GM12892 (cell line): ENCODE results near the gene SERPINE1.
A peak's percentile ranks its signal among the peaks of the same experiment; 100 is the strongest.

Source experiments
- DNase-seq: peaks from one replicate; pipeline ENCODE4 v3.0.0; 2011; ENCODE audit not compliant: insufficient read length
- FAIRE-seq: peaks from 2 replicates; lab custom pipeline; 2011; peaks lifted over from hg19 to GRCh38; lab: Jason Lieb, UNC
- POLR2A ChIP-seq: IDR thresholded peaks from 2 replicates; pipeline ENCODE4 v1.6.1; 2011; ENCODE audit warnings: low read depth, low read length, control low read depth
- POLR2AphosphoS5 ChIP-seq: IDR thresholded peaks from 2 replicates; pipeline ENCODE4 v1.6.1; 2011; ENCODE audit warnings: low read depth, low read length, control low read depth
- TAF1 ChIP-seq: IDR thresholded peaks from 2 replicates; pipeline ENCODE4 v1.6.1; 2011; ENCODE audit warnings: low read depth, mild to moderate bottlenecking, control low read depth, low read length, borderline replicate concordance

SERPINE1 gene

DNA sequence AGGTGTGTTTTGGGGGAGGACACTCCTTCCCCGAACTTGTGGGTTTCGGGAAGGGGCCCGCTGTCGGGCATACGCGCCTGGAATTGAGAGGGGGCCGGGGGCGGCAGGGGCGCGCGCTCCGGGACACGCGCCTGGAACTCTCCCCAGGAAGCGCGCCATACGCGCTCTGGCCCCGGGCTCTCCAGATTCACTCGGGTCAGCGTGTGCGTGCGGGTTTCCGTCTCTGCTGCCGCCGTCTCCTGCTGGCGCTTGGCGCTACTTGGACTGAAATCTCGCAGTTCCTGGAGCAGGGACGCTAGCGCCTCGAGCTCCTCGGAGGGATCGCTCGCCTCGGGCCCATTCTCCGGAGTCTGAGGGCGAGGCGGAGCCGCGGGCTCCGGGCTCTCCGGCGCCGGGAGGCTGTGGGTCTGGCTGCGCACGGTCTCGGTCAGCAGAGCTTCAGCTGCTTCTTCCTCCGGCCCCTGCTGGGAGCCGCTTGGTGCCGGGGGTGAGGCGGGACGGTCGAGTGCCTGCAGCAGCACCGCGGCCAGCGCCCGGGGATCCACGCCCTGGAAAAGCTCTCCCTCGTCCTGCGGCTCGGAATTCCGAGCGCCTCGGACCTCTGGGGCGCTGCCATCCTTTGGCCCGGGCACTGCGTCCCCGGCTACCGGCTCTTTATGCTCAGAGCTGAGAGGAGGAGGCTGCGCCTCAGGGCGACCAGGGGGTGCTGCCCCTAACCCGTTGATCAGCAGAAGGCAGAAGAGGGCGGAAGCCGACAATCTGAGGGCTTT lies 37.4 kb downstream of the SERPINE1 start:
- TF ChIP-seq TAF1, result no peak
- TF ChIP-seq POLR2A, result no peak
- DNase-seq (no peak), FAIRE-seq (no peak)

DNA sequence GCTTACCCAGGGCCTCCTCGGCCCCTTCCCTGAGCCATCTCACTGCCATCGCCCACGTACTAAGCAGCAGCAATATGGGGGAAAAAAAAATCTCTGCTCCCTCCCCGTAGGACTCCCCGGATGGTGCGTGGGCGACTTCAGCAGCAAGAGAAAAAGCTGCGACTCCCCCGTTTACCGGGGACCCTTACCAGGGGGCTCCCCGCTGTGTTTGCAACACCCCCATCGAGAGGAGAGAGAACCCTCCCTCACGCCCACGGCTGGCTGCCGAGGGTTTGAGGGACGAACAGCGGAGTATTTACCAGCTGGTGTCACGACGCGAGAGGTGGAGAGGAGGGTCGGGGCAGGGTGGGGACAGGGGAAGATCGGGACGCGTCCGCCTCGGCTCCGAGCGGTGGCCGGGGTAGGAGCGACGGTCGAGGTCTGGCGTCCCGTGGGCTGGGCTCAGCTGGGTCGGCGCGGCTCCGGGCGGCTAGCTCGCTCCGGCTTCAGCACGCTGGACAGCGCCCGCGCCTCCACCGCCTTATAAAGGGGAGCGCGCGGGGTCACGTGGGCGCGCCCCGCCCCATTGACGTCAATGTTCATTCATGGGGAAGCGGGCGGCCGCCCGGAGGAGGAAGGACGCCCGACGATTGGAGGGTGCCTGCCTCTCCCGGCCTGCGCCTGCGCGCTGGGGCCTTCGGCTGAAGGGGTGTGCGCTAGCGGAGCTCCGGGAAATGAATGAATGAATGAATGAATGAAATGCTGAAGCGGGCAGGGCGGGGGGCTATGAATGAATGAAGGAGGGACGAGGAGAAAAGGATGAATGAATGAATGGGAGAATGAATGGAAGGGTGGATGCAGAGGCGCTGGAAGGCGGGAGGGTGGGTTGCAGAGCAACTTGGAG lies 38.4 kb downstream of the SERPINE1 start, which contains the start of gene VGF:
VGF (minus strand) TSS at position 495 of the 883 bp plus-strand sequence. CDS start 726 bp downstream, outside the sequence.
- FAIRE-seq, result peak; percentile 76
- peak; percentile 96 for DNase-seq
- TF ChIP-seq TAF1 (no peak), POLR2A (no peak), POLR2AphosphoS5 (no peak)

DNA sequence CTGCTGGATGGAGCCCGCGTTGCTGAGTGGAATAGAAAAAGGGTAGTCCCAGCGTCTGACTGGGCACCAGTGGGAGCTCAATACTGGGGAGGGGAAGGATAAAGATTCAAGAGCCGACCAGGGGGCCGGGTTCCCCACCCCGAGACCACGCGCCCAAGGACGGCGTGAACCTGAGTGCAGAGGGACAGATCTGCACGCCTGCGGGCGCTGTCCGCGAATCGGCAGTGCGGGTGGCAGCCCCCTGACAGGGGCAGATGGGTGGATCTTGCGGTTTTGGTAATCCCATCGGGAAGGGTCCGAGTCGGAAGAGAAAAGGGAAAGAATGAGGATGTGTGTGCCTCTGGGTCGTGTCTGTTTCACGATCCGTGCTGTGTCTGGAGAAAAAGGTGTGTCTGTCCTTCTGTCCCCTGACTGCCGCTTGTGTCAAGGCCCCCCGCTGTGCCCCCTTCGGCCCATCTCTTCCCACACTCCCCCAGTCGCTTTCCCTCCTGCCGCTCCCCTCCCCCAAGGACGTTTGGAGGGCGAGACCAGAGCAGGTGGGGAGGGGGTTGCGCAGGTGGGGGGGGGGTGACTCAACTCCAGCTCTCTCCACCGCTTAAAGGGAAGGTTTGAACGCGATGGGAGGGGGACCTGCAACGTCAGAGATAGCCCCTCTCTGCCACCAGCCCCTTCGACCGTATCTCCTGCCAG lies 39.2 kb downstream of the SERPINE1 start:
- FAIRE-seq (no peak), DNase-seq (no peak)
- TF ChIP-seq POLR2AphosphoS5 (no peak), TAF1 (no peak), POLR2A (no peak)

DNA sequence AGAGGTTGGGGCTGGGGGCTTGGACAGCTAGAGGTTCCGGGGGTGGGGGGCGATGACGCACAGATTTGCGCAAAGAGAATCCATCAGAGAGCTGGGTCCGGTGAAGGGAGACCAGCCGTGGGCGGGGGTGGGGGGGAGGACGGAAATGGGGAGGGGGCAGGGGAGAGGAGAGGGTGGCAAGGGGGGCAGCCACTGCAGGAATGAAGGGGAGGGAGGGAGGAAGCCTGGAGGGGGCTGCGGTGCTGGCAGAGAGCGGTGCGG lies 39.7 kb downstream of the SERPINE1 start:
- no peak for FAIRE-seq
- TF ChIP-seq TAF1, result no peak
- TF ChIP-seq POLR2AphosphoS5, result no peak
- TF ChIP-seq POLR2A, result no peak

DNA sequence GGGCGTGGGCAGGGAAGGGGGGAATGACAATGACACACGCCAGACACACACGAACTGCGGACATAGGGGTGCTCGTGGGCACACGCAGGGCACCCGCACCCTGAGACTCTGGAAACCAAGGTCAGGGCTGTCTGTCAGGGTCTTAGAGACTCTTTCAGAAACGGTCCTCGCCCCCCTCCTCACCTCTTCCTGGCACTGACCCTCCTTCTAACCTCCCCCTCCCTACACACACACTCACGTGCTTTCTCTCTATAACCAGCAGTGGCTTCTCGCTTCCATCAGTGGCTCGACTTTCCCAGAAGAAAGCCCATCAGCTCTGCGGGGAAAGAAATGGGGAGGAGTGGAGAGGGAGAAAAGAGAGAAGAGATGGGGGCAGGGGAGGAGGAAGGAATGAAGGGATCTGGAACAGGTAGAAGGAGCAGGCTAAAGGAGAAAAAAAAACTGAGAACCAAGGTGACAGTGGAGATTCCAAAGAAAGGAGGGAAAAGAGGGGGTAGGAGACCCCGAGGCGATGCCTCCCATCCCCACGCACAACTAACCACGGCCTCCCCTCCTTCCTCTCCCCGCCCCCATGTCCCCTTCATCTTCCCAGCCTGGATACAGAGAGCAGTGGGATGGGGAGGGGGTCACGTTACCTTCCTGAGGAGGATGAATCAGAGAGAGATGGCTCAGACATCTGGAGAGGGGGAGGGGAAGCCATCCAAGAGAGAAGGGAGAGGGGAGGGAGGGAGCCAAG lies 40.2 kb downstream of the SERPINE1 start:
- no peak for FAIRE-seq

More for the DNA sequence above, 39.7 kb downstream of the SERPINE1 start:
- no peak for DNase-seq

DNA sequence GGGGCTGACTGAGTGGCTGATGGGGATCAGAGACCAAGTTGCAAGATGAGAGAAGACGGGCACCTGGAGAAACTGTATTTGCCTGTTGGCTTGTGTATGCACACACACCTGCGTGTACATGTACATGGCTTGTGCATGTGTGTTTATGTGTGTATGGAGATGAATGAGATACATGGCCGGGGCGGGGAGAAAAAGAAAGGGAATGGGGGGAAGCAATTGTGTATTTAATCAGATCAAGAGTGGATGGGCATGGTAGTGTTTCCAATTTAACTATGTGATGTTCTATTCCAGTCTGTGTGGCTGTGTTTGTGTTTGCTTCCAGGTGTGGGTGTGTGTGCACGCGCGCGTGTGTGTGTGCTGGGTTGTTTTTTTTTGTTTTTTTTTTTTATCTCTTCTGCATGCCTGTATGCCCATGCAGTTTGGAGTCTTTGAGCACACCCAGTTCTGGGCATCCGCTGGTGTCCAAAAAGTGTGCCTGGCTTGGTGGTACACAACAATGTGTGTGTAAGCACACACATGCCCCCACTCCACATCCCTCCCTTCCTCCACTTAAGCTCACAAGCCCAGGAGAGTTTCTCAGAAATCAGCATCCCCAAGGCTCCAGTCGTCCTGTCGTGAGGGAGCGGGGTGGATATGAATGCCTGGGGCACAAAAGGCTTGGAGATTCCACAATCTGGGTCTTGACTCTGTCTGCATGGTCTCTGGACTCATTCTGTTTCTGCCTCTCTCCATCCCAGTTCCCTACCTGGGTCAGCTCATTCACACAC lies 40.9 kb downstream of the SERPINE1 start:
- TF ChIP-seq TAF1, result no peak
- TF ChIP-seq POLR2A, result no peak
- TF ChIP-seq POLR2AphosphoS5, result no peak
- FAIRE-seq, result peak; percentile 17
- DNase-seq, result no peak

More for the DNA sequence above, 40.2 kb downstream of the SERPINE1 start:
- DNase-seq, result no peak
- TF ChIP-seq POLR2AphosphoS5 (no peak), POLR2A (no peak), TAF1 (no peak)

DNA sequence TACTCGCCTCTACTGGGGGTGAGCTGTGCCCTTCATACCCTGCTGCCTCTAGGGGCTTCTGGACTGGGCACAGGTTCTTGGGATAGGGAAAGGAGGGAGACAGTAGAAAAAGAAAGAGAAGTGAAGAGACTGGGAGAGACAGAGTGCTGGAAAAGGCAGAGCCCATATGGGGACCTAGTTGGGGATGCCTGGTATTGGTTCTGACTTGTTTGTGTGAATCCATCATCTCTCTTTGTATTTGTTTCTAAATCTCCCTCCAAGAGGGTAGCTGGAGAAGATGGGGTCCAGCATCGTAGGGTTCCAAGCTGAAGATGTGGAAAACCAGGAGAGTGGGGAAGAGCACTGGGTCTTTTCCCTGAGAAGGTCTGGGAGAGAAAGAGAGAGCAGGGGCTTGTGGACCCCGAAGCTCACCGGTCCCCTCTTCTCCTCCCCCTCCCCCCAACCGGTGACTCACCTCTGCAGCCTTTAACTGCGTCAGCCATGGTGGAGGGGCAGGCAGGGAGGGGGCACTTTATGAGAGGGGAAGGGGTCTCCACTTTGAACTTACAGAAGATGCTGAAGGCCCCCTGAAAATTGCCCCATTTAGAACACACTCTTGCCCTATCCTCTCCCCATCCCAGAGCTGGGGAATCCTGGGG lies 41.6 kb downstream of the SERPINE1 start:
- FAIRE-seq, result no peak
- TF ChIP-seq TAF1, result no peak
- TF ChIP-seq POLR2A, result no peak
- no peak for TF ChIP-seq POLR2AphosphoS5
- DNase-seq, result no peak

DNA sequence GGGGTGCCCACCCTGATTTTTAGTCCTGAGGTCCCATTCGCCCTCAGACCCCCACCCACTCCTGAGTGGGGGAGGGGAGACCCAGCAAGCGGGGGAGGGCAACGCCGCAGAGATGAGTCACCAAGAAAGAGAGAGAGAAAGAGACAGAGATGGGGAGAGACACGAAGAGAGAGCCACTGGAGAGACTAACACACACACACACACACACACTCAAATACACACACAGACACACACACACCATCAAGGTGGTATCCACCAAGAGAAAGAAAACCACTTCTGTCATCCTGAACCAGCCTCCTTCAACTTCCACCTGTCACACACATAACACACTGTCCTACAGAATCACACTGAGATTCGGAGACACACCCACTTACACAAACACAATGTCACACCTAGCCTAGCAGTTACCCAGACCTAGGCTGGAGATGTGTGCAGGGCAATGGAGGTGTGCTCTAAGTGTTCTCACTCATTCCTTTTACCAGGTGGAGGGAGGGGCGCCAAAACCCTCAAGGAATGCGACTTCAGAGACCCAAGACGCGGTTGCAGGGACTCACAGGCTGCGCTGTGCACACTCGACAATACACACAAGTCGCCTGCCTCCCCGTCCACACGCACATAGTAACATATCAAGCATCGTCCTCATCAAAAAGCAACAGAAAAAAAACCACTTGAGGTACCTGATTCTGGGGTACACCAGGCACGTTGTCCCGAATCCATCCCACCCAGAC lies 42.4 kb downstream of the SERPINE1 start:
- FAIRE-seq, result no peak
- no peak for DNase-seq
- TF ChIP-seq POLR2A, result no peak

DNA sequence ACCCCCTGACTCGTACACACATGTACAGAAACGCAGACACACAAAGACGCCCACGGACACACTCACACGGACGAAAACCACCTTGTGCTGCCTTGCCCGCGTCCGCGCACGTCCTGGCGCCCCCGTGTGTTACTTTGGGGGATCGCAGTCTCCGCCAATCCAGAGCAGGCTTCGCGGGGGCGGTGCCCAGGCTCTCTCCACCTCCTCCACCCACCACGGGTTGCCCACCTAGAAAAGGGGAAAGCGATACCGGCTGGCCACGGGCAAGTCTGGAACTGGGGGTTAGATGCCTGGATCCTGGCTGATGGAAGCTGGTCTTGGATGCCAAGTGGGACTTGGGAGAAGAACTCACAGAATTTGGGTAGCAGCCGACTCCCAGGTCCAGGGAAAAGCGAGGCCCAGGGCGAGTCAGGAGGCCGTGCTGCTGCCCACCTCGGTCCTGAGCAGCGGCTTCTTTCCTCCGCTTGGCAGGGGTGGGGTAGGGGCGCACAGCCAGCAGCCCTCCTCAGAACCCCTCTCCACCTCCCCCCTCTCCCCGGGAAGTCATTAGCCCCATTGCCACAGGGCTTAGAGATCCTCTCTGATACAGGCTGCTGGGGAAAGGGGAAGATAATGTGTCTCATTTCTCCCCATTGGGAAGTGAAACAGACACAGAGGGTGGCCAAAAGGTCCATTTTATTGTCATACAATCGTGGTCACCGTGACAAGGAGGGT lies 43.1 kb downstream of the SERPINE1 start:
- FAIRE-seq (peak; percentile 89), DNase-seq (peak; percentile 78)
- TF ChIP-seq TAF1, result no peak
- TF ChIP-seq POLR2AphosphoS5, result no peak
- no peak for TF ChIP-seq POLR2A
